Body of pancreas (tissue), 4 donors: ENCODE measurements around the gene OGG1.

Experiments
- CTCF ChIP-seq, 7 experiments: fragments of 450-650 bp in 4 of 7; fragments of 200-600 bp in 3 of 7; sonication (generic) in 3 of 7; IDR thresholded peaks; one replicate each; pipeline ENCODE4 v1.5.1; 2016 to 2019; ENCODE audit warnings: antibody characterized with exemption in 7 of 7
- POLR2A ChIP-seq, 3 donors: fragments of 450-650 bp; IDR thresholded peaks; one replicate each; pipeline ENCODE4 v1.6.1; 2016; ENCODE audit warnings: antibody characterized with exemption in 3 of 3, mild to moderate bottlenecking in 2 of 3

DNA sequence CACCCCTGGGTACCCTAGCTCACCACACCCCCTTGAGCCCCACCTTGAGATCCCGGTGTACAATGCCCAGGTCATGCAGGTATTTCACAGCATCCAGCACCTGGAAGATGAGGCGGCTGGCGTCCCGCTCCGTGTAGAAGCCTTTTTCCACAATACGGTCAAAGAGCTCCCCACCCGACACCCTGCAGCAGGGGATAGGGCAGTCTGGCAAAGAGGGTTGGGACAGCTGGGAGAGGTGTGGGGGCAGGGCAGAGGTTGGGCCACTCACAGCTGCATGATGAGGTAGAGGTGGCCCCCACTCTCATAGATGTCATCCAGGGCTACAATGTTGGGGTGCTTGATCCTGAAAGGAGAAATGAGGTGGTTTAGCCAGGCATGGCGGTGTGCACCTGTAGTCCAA lies 13.1 kb downstream of the OGG1 start:
- TF ChIP-seq CTCF (IDR thresholded peaks at IDR 0.05) (no peak), POLR2A (IDR thresholded peaks at IDR 0.05) (no peak)
